HG02588 (cell line): ENCODE results near the gene SEC14L6.
"Not testable (repeated sequence)": the region's sequence is repeated elsewhere in the genome, so short reads cannot be mapped to it uniquely, and the experiment has no call there.

ENCODE experiments used
- ATAC-seq: cut with Tn5 transposase; IDR thresholded peaks from one replicate; pipeline ENCODE4 v1.9.1; 2021; ENCODE audit warnings: mild to moderate bottlenecking, moderate library complexity; ENCODE audit not compliant: unreplicated experiment

Gene SEC14L6

DNA sequence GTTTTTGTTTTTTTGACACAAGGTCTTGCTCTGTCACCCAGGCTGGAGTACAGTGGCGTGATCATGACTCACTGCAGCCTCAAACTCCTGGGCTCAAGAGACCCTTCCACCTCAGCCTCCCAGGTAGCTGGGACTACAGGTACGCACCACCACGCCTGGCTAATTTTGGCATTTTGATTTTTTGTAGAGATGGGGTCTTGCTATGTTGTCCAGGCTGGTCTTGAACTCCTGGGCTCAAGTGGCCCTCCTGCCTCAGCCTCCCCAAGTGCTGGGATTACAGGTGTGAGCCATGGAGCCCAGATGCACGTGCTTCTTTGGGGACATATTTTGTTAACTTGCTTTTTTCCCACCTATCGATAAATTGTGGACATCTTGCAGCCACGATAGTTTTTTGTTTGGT is 20.7 kb upstream of the SEC14L6 start:
- not testable (repeated sequence) for ATAC-seq

DNA sequence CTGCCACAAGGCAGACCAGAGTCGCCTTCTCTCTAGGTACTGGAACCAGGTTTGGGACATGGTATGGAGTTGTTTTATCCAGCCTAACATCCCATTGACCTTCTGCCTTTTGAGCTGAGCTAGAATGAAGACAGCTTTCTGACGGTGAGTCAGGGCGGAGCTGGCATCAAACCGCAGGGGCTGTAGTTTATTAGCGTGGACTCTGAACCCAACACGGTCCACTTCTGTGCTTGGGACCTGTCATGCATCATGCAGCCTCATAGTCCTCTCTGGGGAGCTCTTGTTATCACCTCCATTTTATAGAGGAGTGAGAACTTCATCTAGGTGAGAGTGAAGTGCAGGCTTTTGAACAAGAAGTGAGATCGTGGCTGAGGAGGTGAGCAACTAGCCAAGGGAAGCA is 19.6 kb upstream of the SEC14L6 start:
- no peak for ATAC-seq

DNA sequence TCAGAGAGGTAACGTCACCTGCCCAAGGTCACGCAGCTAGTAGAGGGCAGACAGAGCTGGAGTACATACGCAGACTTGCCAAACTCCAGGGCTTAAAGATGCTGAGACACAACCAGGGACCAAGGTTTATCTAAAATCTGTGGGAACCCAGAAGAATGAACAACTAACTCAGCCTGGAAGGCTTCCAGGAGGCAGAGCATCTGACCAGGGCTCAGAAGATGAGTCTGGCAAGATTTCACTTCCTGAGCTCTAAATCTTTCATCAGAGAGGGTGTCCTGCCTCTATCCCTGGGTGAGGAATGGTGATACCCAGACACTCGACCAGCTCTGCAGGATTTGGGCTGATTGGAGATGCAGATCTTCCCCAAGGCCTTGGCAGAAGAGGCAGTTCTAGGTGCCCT is 18.8 kb upstream of the SEC14L6 start:
- ATAC-seq, result no peak

DNA sequence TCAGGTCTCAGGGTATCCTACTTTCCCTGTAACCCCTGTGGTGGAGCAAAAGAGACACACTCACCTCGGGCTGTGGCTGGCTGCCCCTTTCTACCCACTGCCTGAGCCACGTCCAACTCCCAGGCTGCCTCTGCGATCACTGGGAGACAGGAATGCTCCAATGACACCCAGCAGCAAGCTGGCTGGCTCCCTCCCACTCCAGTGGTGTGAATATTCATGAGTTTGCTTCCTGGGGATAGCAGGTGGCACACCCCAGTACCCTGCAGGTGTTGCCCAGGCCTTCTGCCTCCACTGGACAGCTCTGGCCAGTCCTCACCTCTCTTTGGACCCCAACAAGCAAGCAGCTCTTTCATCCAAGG is 18.2 kb upstream of the SEC14L6 start:
- no peak for ATAC-seq

DNA sequence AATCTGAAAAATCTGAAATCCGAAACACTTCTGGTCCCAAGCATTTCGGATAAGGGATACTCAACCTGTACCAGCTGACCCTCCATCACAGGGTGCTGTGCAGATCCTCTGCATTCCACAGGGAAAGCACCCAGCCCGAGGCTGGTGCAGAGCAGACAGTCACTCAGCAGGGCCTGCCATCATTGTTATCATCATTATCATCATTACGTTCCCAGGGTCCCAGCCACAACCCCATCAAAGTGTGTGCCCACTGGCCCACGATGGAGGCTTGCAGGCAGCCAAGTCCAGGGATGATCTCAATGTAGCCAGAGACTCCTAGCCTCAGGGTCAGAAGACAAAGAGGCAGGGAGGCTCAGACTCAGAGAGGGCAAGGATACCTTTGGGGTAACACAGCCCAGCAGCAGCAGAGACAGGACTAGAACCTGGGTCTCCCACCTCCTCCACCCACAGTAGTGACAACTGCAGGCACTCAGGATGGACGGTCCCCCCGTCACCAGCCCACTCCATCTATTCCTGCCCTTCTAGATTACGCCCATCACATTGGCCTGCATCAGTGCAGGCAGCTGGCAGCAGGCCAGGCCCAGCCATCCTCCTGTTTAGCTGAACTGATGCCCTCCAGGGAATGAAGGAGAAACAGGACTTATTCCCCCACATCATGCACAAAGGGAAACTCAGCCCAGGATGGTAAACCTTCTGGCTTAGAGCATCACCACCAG is 17.7 kb upstream of the SEC14L6 start:
- ATAC-seq, result no peak

DNA sequence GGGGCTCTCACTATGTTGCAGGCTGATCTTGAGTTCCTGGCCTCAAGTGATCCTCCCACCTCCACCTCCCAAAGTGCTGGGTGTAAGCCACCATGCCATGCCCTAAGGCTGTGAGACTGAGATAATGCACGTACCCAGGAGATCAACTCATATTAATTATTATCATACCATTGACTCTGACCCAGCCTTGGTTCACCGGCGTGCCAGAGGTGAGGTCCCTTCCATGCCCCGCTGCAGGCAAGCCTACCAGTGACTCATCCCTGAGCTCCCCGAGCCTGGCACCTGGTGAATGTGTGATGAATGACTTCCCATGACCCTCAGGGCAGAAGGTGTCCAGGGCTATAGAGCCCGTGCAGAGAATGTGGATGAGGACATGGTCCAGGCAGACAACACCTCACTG is 15.8 kb upstream of the SEC14L6 start:
- no peak for ATAC-seq

DNA sequence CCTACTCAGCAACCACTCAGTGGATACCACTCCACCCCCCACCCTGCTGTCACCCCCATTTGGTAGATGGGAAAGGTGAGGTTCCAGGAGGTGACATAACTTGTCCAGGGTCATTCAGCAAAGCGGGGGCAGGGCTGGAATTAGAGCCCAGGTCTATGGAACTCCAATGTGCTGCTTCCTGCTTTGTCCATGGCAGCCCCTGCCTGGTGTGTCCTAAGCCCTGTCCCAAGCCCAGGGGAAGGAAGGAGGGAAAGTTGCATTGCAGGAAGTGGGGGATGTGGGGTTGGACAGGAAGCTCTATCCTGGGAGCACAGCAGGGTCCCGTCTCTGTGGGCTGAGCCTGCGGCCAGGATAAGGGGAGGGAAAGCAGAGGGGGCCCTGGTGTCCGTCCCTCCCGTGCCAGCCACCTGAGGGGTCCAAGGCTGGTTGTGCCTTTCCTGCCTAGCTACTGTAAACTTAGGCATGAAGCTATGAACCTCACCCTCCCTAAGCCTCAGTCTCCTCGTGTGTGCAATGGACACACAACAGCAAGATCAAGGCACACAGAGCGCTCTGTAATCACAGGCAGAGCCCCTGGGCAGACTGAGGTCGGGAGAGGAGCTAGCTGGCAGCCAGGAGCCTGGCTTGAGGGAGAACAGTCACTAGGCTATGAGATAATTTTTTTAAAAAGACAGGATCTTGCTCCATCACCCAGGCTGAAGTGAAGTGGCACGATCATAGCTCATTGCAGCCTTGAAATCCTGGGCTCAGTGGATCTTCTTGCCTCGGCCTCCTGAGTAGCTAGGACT is 15.1 kb upstream of the SEC14L6 start:
- no peak for ATAC-seq

DNA sequence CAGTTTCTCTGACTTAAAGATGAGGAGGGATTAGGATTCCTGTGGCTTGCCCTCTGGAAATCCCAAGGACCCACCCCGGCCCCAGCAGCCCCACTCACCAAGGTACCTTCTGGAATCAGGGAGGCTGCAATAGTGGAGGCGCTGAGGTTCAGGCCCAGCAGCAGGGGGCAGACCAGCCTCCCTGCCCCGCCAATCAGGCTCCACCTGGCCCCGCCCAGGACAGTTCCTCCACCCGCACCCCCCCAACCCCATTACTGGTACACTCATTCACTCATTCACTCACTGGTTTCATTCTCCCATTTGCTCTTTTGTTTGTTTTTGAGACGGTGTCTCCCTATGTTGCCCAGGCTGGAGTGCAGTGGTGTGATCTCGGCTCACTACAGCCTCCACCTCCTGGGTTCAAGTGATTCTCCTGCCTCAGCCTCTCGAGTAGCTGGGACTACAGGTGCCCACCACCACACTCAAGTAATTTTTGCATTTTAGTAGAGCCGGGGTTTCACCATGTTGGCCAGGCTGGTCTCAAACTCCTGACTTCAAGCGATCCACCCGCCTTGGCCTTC is 14.2 kb upstream of the SEC14L6 start:
- ATAC-seq, result not testable (repeated sequence)

DNA sequence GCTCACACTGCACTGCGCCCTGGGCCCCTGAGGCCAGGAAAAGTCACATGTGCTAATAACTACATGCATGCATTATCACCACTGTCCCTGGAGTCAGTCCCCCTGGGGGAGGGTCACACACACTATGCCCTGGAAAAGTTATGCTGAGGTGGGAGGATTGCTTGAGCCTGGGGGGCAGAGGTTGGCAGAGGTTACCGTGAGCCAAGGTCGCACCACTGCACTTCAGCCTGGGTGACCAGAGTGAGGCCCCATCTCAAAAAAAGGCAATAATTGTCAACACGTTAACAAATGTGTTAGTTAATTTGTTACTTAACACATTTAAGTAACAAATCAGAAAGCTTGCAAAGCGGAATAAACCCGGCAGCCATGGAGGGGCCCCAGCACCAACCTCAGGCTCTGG is 13.3 kb upstream of the SEC14L6 start:
- no peak for ATAC-seq

DNA sequence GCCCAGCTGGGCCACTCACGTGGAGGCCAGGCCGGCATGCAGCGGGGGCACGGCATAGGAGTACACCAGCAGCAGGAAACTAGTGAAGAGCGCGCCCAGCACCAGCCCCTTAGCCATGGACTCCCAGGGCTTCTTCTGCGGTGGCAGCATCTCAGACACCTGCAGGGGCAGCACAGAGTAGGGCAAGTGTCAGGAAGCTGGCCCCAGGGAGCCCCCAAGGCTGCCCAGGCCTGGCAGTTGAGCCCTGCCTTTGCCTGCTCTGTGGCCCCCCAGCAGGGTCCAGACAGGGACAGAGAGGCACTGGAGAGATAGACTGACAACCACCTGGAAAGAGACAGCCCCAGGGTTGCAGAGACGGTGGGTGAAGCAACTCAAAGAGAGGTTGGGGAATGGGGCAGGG is 10.7 kb upstream of the SEC14L6 start:
- no peak for ATAC-seq

DNA sequence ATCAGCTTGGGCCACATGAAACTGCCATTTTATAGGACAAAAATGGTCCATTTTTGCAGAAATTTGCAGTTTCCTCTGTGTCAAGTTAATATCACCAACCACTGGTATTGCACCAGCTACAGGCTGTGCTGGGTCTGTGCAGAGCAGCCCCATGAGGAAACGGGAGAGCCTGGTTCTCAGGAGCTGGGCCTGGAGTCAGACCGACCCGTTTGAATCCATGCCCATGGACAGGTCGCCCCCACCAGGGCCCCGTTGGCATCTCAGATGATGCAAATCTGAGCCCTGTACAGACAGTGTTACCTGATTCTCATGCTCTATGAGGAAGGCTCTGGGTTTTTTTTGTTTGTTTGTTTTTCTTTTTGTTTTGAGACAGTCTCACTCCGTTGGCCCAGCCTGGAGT is 9.8 kb upstream of the SEC14L6 start:
- no peak for ATAC-seq

DNA sequence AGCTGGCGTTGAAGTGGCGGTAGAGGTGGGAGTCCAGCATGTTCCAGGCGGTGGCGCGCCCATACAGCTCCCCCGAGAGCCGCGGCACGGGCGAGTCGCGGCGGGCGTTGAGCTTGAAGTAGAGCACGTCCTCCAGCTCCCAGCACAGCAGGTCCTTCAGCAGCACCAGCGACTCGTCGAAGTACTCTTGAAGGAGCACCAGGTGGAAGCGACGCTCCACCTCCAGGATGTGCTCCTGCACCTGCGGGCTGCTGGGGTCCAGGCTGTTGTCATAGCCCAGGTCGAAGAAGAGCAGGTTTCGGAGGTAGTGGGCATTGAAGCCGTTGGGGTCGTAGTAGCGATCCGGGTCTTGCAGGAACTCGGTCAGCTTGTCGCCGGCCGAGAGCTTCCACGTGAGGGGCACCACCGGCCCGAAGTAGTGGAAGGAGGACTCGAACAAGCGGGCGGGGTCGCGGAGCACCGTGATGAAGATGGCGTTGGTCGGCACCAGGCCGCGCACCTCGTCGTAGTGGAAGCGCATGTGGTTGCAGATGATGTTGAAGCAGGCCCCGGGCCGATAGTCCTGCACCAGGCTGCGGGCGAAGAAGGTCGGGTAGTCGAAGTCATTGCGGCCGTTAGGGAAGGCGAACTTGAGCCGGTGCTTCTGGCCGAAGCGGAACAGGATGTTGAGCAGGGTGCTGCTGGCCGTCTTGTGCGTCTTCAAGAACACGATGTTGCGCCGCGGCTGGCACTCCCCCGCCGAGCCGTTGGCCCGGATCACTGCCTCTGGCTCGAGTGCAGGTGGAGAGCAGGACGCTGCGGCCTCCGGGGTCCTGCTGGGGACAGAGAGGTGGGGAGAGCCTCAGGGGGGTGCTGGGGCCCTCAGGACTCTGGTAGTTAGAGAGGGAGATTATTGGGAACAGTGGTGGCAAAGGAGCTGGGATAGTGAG is 9.0 kb upstream of the SEC14L6 start:
- ATAC-seq, result no peak

DNA sequence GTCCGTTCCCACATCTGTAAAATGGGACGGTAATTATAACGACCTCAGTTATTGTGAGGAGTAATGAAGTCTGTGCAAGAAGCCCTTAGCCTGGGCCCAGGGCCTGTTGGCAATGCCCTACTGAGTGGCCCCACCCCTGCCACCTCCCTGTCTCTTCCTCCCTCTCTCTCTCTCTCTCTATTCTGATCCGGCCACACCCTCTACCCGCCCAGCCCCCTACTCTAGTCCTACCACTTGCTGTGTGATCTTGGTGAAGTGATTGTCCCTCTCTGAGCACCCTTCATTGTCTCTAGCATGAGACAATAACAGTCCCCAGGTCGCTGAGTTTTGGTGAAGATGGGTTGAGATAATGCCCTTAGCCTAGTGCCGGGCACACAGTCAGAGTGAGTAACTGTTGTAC is 7.4 kb upstream of the SEC14L6 start:
- ATAC-seq, result no peak

DNA sequence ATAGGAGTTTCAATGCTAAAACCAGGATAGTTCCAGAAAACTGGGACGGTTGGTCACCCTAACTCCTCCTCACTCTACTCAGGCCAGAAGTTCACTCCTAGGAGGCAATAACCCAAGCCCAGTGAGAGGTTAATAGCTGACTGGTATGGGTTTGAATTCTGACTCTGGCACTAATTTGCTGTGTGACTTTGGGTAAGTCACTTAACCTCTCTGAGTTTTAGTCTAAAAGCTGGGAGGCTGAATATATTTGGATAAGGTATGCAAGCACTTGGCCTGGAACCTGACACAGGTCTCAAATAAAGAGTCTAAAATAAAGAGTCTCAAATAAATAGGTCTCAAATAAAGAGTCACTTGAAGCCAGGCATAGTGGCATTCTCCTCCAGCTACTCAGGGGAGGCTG is 6.2 kb upstream of the SEC14L6 start:
- no peak for ATAC-seq

DNA sequence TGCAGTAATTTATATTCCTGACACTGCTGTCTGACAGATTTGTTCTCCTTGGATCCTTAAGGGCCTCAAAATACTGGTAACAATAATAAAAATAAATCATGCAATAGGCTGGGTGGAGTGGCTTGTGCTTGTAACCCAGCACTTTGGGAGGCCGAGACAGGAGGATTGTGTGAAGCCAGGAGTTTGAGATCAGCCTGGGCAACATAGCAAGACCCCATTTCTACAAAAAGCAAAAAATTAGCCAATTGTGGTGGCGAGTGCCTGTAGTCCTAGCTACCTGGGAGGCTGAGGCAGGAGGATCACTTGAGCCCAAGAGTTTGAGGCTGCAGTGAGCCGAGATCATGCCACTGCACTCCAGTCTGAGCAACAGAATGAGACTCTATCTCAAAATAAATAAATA is 5.3 kb upstream of the SEC14L6 start:
- not testable (repeated sequence) for ATAC-seq

DNA sequence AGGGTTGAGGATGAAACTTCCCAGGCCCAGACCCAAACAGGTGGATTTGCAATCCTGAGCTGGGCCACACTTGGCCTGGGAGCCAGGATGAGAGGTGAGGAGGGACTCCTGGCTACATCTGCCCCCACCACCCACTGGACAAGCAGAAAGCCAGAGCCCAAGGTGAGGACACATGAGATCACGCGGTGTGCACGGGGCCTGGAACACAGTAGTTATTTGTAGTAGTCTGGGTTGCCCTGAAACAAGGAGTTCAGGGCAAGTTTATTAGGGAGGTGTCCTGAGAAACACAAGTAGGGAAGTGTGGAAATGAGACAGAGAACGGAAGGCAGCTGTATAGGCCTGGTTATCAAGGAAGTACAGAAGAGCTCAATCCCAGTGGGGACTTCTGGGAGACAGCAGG is 647 bp upstream of the SEC14L6 start:
- ATAC-seq, result no peak

DNA sequence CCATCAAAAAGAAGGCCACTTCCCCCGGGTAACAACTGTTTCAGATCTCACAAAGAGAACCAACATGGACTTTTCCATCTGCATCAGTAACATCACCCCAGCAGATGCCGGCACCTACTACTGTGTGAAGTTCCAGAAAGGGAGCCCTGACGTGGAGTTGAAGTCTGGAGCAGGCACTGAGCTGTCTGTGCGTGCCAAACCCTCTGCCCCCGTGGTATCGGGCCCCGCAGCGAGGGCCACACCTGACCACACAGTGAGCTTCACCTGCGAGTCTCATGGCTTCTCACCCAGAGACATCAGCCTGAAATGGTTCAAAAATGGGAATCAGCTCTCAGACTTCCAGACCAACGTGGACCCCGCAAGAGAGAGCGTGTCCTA is 3.7 kb downstream of the SEC14L6 start:
- no peak for ATAC-seq

DNA sequence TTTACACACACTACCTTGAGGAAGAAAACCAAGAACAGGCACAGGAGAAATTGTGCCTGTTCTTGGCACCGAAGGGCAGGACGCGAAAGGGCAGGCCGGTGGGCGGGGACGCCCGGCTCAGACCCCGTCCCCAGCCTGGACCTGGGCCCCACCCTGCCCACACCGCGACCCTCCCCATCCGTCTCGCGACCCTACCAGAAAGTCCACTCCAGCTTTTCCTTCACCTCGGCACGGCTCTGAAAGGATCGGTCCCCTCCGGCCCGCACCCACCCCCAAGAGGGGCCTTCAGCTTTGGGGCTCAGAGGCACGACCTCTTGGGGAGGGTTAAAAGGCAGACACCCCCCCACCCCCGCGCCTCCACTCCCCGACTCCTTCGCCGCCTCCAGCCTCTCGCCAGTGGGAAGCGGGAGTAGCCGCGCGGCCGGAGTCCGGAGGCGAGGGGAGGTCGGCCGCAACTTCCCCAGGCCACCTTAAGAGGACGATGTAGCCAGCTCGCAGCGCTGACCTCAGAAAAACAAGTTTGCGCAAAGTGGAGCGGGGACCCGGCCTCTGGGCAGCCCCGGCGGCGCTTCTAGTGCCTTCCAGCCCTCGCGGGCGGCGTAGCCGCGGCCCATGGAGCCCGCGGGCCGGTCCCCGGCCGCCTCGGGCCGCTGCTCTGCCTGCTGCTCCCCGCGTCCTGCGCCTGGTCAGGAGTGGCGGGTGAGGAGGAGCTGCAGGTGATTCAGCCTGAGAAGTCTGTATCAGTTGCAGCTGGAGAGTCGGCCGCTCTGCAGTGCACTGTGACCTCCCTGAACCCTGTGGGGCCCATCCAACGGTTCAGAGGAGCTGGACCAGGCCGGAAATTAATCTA is 4.4 kb downstream of the SEC14L6 start:
- no peak for ATAC-seq

DNA sequence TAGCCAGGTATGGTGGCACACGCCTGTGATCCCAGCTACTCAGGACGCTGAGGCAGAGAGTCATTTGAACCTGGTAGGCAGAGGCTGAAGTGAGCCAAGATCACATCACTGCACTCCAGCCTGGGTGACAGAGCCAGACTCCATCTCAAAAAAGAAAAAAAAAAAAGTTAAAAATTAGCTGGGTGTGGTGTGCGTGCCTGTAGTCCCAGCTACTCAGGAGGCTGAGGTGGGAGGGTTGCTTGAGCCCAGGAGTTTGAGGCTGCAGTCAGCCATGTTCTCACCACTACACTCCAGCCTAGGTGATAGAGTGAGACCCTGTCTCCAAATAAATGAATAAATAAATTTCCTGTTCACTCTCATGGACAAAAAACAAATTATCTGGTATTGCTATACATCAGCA is 5.0 kb downstream of the SEC14L6 start:
- not testable (repeated sequence) for ATAC-seq

DNA sequence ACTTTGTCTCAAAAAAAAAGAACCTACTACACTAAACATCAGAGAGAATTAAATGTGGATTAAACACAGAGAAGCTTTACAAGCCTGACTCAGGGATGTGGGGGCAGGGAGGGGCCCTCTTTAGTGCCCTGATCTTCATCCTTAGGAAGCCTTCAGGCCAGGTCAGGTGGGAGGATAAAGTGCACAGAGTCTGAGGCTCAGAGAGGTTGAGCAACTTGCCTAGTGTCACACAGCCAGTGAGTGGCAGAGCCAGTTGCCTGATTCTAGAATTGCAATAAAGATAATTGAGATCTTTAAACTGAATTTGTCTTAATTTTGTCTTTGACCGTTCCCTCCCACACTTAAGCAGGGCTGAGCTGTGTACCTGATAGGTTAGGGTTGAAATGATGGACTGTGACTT is 7.2 kb downstream of the SEC14L6 start:
- no peak for ATAC-seq
